HepG2 (cell line): ENCODE data around the gene PSIP1. TPM values are rescaled to one million over a fixed set of nuclear protein-coding genes. Genes with fewer than 3 reads are reported as not detected.

Experiments used
- ARID4A ChIP-seq: sonication (generic); formaldehyde crosslinking; IDR thresholded peaks from 2 replicates; pipeline ENCODE4 v1.5.0; 2020; ENCODE audit warnings: mild to moderate bottlenecking, missing genetic modification reagents, borderline replicate concordance
- ELK4 ChIP-seq: sonication (generic); formaldehyde crosslinking; IDR thresholded peaks from 2 replicates; pipeline ENCODE4 v1.9.0; 2021; ENCODE audit warnings: missing genetic modification reagents, borderline replicate concordance
- EP300 ChIP-seq, 3 experiments: sonication (generic) in 1 of 3; formaldehyde crosslinking in 1 of 3; IDR thresholded peaks; 2 replicates each; pipeline versions ENCODE4 v1.5.1 to v1.6.1; 2011 to 2020; ENCODE audit warnings: low read depth in 2 of 3, low read length in 2 of 3, borderline replicate concordance in 1 of 3, improper control_type of control experiment in 1 of 3, mild to moderate bottlenecking in 1 of 3, missing genetic modification reagents in 1 of 3, moderate library complexity in 1 of 3
- ERF ChIP-seq: IDR thresholded peaks from 2 replicates; pipeline ENCODE4 v1.6.1; 2018; ENCODE audit warnings: missing biosample characterization, missing genetic modification reagents
- FLYWCH1 ChIP-seq: sonication (generic); formaldehyde crosslinking; IDR thresholded peaks from 2 replicates; pipeline ENCODE4 v1.8.1; 2023; ENCODE audit warnings: mild to moderate bottlenecking, missing genetic modification reagents
- GATAD2A ChIP-seq: IDR thresholded peaks from 2 replicates; pipeline ENCODE4 v1.6.1; 2016
- MEIS1 ChIP-seq: sonication (generic); formaldehyde crosslinking; IDR thresholded peaks from 2 replicates; pipeline ENCODE4 v1.9.0; 2021; ENCODE audit warnings: mild to moderate bottlenecking, missing genetic modification reagents, moderate library complexity, borderline replicate concordance
- MLX ChIP-seq: IDR thresholded peaks from 2 replicates; pipeline ENCODE4 v1.6.1; 2016
- NFKB2 ChIP-seq: sonication (generic); formaldehyde crosslinking; IDR thresholded peaks from 2 replicates; pipeline ENCODE4 v1.4.0; 2020; ENCODE audit warnings: missing genetic modification reagents, borderline replicate concordance
- NR0B2 ChIP-seq: sonication (generic); formaldehyde crosslinking; IDR thresholded peaks from 2 replicates; pipeline ENCODE4 v1.4.0; 2020; ENCODE audit warnings: mild to moderate bottlenecking, missing genetic modification reagents
- NR1H2 ChIP-seq: sonication (generic); formaldehyde crosslinking; IDR thresholded peaks from 2 replicates; pipeline ENCODE4 v1.8.1; 2022; ENCODE audit warnings: low read depth, missing genetic modification reagents, borderline replicate concordance
- POLR2AphosphoS2 ChIP-seq: IDR thresholded peaks from 2 replicates; pipeline ENCODE4 v1.6.1; 2011; ENCODE audit warnings: low read depth, low read length, improper control_type of control experiment
- SETDB1 ChIP-seq: sonication (generic); formaldehyde crosslinking; IDR thresholded peaks from 2 replicates; pipeline ENCODE4 v1.5.1; 2020; ENCODE audit warnings: missing genetic modification reagents, mild to moderate bottlenecking, borderline replicate concordance
- STAG1 ChIP-seq: sonication (generic); formaldehyde crosslinking; IDR thresholded peaks from 2 replicates; pipeline ENCODE4 v1.4.0; 2020; ENCODE audit warnings: missing genetic modification reagents
- ZBTB26 ChIP-seq: IDR thresholded peaks from 2 replicates; pipeline ENCODE4 v1.6.1; 2016; ENCODE audit warnings: missing compliant biosample characterization, missing genetic modification reagents, borderline replicate concordance
- ZBTB7B ChIP-seq: sonication (generic); formaldehyde crosslinking; IDR thresholded peaks from 2 replicates; pipeline ENCODE4 v1.4.0; 2020; ENCODE audit warnings: missing genetic modification reagents
- ZEB1 ChIP-seq: IDR thresholded peaks from 2 replicates; pipeline ENCODE4 v1.6.1; 2012; ENCODE audit warnings: mild to moderate bottlenecking, low read depth, inconsistent platforms; ENCODE audit not compliant: insufficient replicate concordance
- ZKSCAN5 ChIP-seq: sonication (generic); formaldehyde crosslinking; IDR thresholded peaks from 2 replicates; pipeline ENCODE4 v1.5.1; 2020; ENCODE audit warnings: mild to moderate bottlenecking, missing genetic modification reagents
- ZNF30 ChIP-seq: sonication (generic); formaldehyde crosslinking; IDR thresholded peaks from 2 replicates; pipeline ENCODE4 v1.5.0; 2020; ENCODE audit warnings: mild to moderate bottlenecking, missing genetic modification reagents
- ZNF431 ChIP-seq: sonication (generic); formaldehyde crosslinking; IDR thresholded peaks from 2 replicates; pipeline ENCODE4 v1.9.0; 2022; ENCODE audit warnings: missing genetic modification reagents, low read depth, mild to moderate bottlenecking, borderline replicate concordance
- ZNF850 ChIP-seq: sonication (generic); formaldehyde crosslinking; conservative IDR thresholded peaks from 2 replicates; pipeline ENCODE4 v1.9.0; 2021; ENCODE audit warnings: mild to moderate bottlenecking, missing genetic modification reagents
- polyA plus RNA-seq, 8 experiments: library from polyadenylated mRNA; depleted of rRNA in 3 of 8; stranded (reverse) in 7 of 8; unstranded in 1 of 8; fragments of >200 nt; fragmentation: Illumina TruSeq in 4 of 8; extraction: Trizol in 4 of 8; gene quantifications; 2 replicates each; pipeline versions ENCODE4 v1.2.1 to v1.2.3, GENCODE V29; 2011 to 2016; ENCODE audit warnings: low read depth in 4 of 8, missing spikeins in 1 of 8, mixed read lengths in 1 of 8; ENCODE audit not compliant: insufficient read depth in 1 of 8
- total RNA-seq, 5 experiments: library from RNA; depleted of rRNA; stranded (reverse); fragments of >200 nt; fragmentation: Illumina TruSeq; extraction: Trizol; gene quantifications; 2 replicates each; pipeline ENCODE4 v1.2.3, GENCODE V29; 2016; ENCODE audit warnings: low read depth in 1 of 5

PSIP1 gene
- total and polyA plus RNA-seq, 2 of the 13 experiments (the other 11 are each of a cell fraction or from before 2014, with no cell fraction given): 12.6 to 46.4 TPM

- peak; percentile 40; the same call in 1 of the 2 replicates for TF ChIP-seq NFKB2 (CRISPR knock-in tag)
- TF ChIP-seq SETDB1: no peak
- TF ChIP-seq MLX: no peak
- peak; percentile 68; the same call in 1 of the 2 replicates for TF ChIP-seq ERF (CRISPR knock-in tag)
- peak; percentile 92 for TF ChIP-seq ARID4A
- TF ChIP-seq NR0B2 (CRISPR knock-in tag): no peak; the same call in 1 of the 2 replicates
- TF ChIP-seq ZBTB7B (CRISPR knock-in tag): peak; percentile 54; the same call in 1 of the 2 replicates
- TF ChIP-seq ZNF30: peak; percentile 52; the same call in 1 of the 2 replicates
- TF ChIP-seq ZNF431 (CRISPR knock-in tag): peak; percentile 75
- peak; percentile 60 for TF ChIP-seq GATAD2A (CRISPR knock-in tag)
- TF ChIP-seq FLYWCH1 (CRISPR knock-in tag): no peak
- TF ChIP-seq ZEB1: peak; percentile 69
- TF ChIP-seq ZBTB26 (CRISPR knock-in tag): 0 out of 2 replicates have a peak, but pooled peaks have one; percentile 55
- TF ChIP-seq MEIS1 (CRISPR knock-in tag): peak; percentile 65; the same call in 1 of the 2 replicates
- no peak for TF ChIP-seq STAG1
- TF ChIP-seq ELK4: no peak
- TF ChIP-seq ZNF850 (CRISPR knock-in tag): no peak; the same call in 1 of the 2 replicates
- no peak for TF ChIP-seq POLR2AphosphoS2
- no peak for TF ChIP-seq EP300 (IDR thresholded peaks at IDR 0.05; ENCODE audit: low read depth in 2 of 2, low read length in 2 of 2)
- TF ChIP-seq EP300 (CRISPR knock-in tag; IDR thresholded peaks at IDR 0.05; ENCODE audit: borderline replicate concordance): no peak
- TF ChIP-seq ZKSCAN5: no peak
- TF ChIP-seq NR1H2 (CRISPR knock-in tag): no peak
These were observed 88.2 kb downstream of the PSIP1 start, which contains the start of gene SNAPC3 (continued) for GRCh38 chr9:15422372-15423230.
